ENCODE measurements around the gene OSBPL8. TPM values are rescaled to one million over a fixed set of nuclear protein-coding genes. Genes with fewer than 3 reads are reported as not detected.

OSBPL8 gene
- total and polyA plus RNA-seq, 12 donors, result 3.7 to 154 (median 45.1) TPM

DNA sequence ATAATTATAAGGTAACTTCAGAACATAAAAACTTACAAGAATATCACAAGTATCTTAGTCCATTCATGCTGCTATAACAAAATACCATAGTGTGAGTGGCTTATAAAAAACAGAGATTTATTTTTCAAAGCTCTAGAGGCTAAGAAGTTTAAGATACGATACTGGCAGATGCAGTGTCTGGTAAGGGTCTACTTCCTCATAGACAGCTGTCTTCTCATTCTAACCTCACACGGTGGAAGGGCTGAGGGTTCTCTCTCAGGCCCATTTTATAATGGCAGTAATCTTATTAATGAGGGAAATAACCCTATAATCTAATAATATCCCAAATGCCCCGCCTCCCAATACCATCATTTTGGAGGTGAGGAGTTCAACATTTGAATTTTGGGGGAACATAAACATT is 23.7 kb upstream of the OSBPL8 start:
- Histone ChIP-seq H3K36me3 (replicated peaks in 1 of 2) (no peaks in the 10 kb centered on the region), H3K27me3 (no peaks in the 10 kb centered on the region), H3K4me1 (replicated peaks in 1 of 2) (no peaks in the 10 kb centered on the region), H3K9me3 (replicated peaks in 1 of 3) (no peaks in the 10 kb centered on the region), H3K27ac (no peak overlapping the region), H3K4me3 (no peak overlapping the region)
- WGBS, 4 donors, result 79 to 86% (median 82%) methylated on average over 3 of the region's 3 CpGs
- no peak for DNase-seq
- intact Hi-C loops (cut with DNase I), result no loop called here
- TF ChIP-seq POLR2A (IDR thresholded peaks at IDR 0.05), result no peak
- TF ChIP-seq, protein P1, sequence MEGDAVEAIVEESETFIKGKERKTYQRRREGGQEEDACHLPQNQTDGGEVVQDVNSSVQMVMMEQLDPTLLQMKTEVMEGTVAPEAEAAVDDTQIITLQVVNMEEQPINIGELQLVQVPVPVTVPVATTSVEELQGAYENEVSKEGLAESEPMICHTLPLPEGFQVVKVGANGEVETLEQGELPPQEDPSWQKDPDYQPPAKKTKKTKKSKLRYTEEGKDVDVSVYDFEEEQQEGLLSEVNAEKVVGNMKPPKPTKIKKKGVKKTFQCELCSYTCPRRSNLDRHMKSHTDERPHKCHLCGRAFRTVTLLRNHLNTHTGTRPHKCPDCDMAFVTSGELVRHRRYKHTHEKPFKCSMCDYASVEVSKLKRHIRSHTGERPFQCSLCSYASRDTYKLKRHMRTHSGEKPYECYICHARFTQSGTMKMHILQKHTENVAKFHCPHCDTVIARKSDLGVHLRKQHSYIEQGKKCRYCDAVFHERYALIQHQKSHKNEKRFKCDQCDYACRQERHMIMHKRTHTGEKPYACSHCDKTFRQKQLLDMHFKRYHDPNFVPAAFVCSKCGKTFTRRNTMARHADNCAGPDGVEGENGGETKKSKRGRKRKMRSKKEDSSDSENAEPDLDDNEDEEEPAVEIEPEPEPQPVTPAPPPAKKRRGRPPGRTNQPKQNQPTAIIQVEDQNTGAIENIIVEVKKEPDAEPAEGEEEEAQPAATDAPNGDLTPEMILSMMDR (IDR thresholded peaks at IDR 0.05), result no peak

DNA sequence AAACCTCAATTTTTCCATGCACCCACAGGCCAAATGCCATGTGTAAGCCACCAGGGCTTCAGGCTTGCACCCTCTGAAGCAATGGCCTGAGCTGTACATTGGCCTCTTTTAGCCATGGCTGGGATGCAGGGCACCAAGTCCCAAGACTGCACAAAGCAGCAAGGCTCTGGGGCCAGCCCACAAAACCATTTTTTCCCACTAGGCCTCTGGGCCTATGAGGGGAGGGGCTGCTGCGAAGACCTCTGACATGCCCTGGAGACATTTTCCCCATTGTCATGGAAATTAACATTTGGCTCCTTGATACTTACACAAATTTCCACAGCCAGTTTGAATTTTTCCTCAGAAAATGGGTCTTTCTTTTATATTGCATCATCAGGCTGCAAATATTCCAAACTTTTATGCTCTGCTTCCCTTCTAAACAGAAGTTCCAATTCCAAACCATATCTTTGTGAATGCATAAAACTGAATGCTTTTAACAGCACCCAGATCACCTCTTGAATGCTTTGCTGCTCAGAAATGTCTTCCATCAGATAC is 14.3 kb upstream of the OSBPL8 start:
- no peaks in the 10 kb centered on the region for H3K4me1 ChIP-seq (replicated peaks in 1 of 2)
- H3K36me3 ChIP-seq (replicated peaks in 1 of 2), result no peaks in the 10 kb centered on the region
- DNase-seq, result no peak
- no peak overlapping the region for H3K27ac ChIP-seq
- intact Hi-C loops (cut with DNase I), result no loop called here
- H3K4me3 ChIP-seq, result no peak overlapping the region
- TF ChIP-seq, protein P1 (IDR thresholded peaks at IDR 0.05), result no peak
- no peak for TF ChIP-seq POLR2A (IDR thresholded peaks at IDR 0.05)
- 93 to 100% (median 98%) methylated on average over 1 of the region's 1 CpG for WGBS, 4 donors
- H3K27me3 ChIP-seq, result no peaks in the 10 kb centered on the region
- no peaks in the 10 kb centered on the region for H3K9me3 ChIP-seq (replicated peaks in 1 of 3)

DNA sequence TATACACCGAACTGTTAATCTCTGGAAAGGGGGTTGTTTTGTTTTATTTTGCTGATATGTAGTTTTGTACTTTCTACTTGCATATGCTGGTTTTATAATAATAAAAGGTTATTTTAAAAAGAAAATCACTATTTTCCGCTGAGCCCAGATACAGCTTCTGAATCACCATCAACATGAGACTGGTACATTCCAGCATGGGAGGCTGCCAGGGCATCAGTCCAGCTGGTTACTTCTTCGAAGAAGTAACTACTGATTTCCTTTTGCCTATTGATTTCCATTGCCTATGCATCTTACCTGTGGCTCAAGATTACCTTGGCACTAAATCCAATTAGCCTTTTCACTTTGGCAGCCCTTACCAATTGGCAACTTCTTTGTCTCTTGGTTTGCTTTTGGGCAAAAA is 11.7 kb upstream of the OSBPL8 start:
- Histone ChIP-seq H3K4me3 (no peak overlapping the region), H3K36me3 (replicated peaks in 1 of 2) (no peaks in the 10 kb centered on the region), H3K27me3 (no peaks in the 10 kb centered on the region), H3K27ac (no peak overlapping the region), H3K4me1 (replicated peaks in 1 of 2) (no peaks in the 10 kb centered on the region), H3K9me3 (replicated peaks in 1 of 3) (no peaks in the 10 kb centered on the region)
- WGBS, 4 donors, result 74 to 93% (median 88%) methylated on average over 3 of the region's 3 CpGs
- no peak for DNase-seq
- intact Hi-C loops (cut with DNase I), result no loop called here
- TF ChIP-seq, protein P1 (IDR thresholded peaks at IDR 0.05), result no peak
- no peak for TF ChIP-seq POLR2A (IDR thresholded peaks at IDR 0.05)

DNA sequence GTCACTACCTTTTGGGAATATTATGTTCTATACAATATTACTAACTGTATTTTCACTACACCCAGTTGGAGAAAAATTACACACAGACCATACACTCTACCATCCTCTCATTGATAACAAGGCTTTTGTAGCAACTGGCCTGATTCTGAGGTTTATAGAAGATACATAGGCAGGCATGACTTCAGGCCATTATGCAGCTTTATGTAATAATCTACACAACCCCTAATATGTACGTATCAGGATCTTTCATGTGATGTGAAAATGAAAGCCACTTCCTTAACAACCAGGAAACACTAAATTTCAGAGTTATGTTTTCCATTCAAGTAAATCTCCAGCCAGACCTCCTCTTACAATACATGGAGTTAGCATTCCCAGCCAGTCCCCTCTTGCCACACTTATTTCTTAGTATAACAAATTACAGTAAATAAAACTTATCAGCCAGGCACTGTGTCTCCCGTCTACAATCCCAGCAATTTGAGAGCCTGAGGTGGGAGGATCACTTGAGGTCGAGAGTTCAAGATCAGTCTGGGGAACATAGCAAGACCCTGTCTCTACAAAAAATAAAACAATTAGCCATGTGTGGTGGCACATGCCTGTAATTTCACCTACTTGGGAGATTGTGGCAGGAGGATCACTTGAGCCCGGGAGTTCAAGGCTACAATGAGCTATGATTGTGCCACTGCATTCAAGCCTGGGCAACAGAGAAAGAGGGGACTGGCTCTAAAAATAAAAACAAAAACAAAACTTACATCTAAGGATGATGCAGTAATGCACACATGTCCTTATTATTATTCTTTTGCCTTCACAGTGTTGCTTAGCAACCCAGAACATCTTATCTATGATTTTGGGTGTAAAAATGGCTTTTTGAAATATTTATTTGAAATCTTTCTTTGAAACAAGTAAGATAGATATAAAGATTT is 10.4 kb upstream of the OSBPL8 start:
- no peak for TF ChIP-seq POLR2A (IDR thresholded peaks at IDR 0.05)
- TF ChIP-seq, protein P1 (IDR thresholded peaks at IDR 0.05), result no peak
- intact Hi-C loops (cut with DNase I), result no loop called here
- H3K36me3 ChIP-seq (replicated peaks in 1 of 2), result no peaks in the 10 kb centered on the region
- H3K27ac ChIP-seq, result no peak overlapping the region
- 47 to 60% (median 52%) methylated on average over 4 of the region's 4 CpGs for WGBS, 4 donors
- no peak for DNase-seq
- H3K27me3 ChIP-seq, result no peaks in the 10 kb centered on the region
- H3K4me1 ChIP-seq (replicated peaks in 1 of 2), result no peaks in the 10 kb centered on the region
- no peak overlapping the region for H3K4me3 ChIP-seq
- H3K9me3 ChIP-seq (replicated peaks in 1 of 3), result no peaks in the 10 kb centered on the region

Data from adrenal gland (tissue), 12 donors.